ENCODE measurements around the gene FGD3.

FGD3 gene

GRCh38 chr9:92976431-92976830 lies 29.1 kb downstream of the FGD3 start:
- TF ChIP-seq CTCF (IDR thresholded peaks at IDR 0.05; ENCODE audit: insufficient read depth, low read depth, low read length, missing control alignments): no peak
- H3K4me3 ChIP-seq (ENCODE audit: low read depth, low read length): no peak overlapping the region
- DNase-seq (ENCODE audit: low read depth): no peak

- H3K4me3 ChIP-seq (ENCODE audit: low read depth, low read length): no peak overlapping the region
- DNase-seq (ENCODE audit: low read depth): no peak
- TF ChIP-seq CTCF (IDR thresholded peaks at IDR 0.05; ENCODE audit: insufficient read depth, low read depth, low read length, missing control alignments): no peak
These were observed 30.0 kb downstream of the FGD3 start for GRCh38 chr9:92977279-92977678.

GRCh38 chr9:92978345-92978875 lies 31.1 kb downstream of the FGD3 start:
- no peak for DNase-seq (ENCODE audit: low read depth)
- TF ChIP-seq CTCF (IDR thresholded peaks at IDR 0.05; ENCODE audit: insufficient read depth, low read depth, low read length, missing control alignments): no peak
- H3K4me3 ChIP-seq (ENCODE audit: low read depth, low read length): no peak overlapping the region

GRCh38 chr9:92979283-92980056 lies 32.1 kb downstream of the FGD3 start:
- DNase-seq (ENCODE audit: low read depth): no peak
- TF ChIP-seq CTCF (IDR thresholded peaks at IDR 0.05; ENCODE audit: insufficient read depth, low read depth, low read length, missing control alignments): no peak
- no peak overlapping the region for H3K4me3 ChIP-seq (ENCODE audit: low read depth, low read length)

- DNase-seq (ENCODE audit: low read depth): no peak
- no peak for TF ChIP-seq CTCF (IDR thresholded peaks at IDR 0.05; ENCODE audit: insufficient read depth, low read depth, low read length, missing control alignments)
- no peak overlapping the region for H3K4me3 ChIP-seq (ENCODE audit: low read depth, low read length)
These were observed 32.9 kb downstream of the FGD3 start for GRCh38 chr9:92980085-92980745.

GRCh38 chr9:92982130-92982529 lies 34.8 kb downstream of the FGD3 start:
- no peak for TF ChIP-seq CTCF (IDR thresholded peaks at IDR 0.05; ENCODE audit: insufficient read depth, low read depth, low read length, missing control alignments)
- DNase-seq (ENCODE audit: low read depth): no peak
- no peak overlapping the region for H3K4me3 ChIP-seq (ENCODE audit: low read depth, low read length)
